ENCODE measurements around the gene ERMP1. TPM values are rescaled to one million over a fixed set of nuclear protein-coding genes. Genes with fewer than 3 reads are reported as not detected.
"Not testable (repeated sequence)": the region's sequence is repeated elsewhere in the genome, so short reads cannot be mapped to it uniquely, and the experiment has no call there.

ERMP1 gene
- total and polyA plus RNA-seq, 2 donors (not counting 3 experiments of a cell fraction or from before 2014, with no cell fraction given) = 9.7 to 16.6 TPM

DNA sequence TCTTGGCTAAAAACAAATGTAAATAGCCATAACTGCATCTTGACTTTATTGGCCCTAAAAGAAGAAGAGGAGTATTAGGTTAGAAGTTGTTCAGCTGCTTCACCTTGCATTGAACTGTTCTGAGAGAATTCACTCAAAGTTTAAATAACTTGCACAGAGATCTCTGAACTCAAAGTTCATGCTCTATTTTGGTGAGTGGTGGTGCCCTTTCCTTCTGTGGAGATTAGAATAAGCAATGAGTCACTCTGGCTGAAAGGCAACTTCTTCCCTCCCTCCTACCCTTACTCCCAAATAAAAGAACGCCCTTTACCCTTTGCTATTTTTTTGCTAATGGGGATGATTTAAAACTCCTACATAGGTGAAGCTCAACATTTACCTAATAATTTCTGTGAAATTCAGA, 48.9 kb downstream of the ERMP1 start:
- no peak for DNase-seq (ENCODE audit: low read depth, low spot score)
- no TSS peak for BruUV-seq (replicated peaks)
- dilution Hi-C loops (cut with MboI; ENCODE audit: extremely low pct_ligation_motif_present, low sequenced_read_pairs) (no loop called here), intact Hi-C loops (cut with micrococcal nuclease) (no loop called here)
- Histone ChIP-seq H2AFZ (ENCODE audit: low read depth, low read length) (no peak overlapping the region), H3K79me2 (ENCODE audit: control insufficient read depth, insufficient read depth, low read length) (no peaks in the 10 kb centered on the region), H3K9me1 (replicated peaks; ENCODE audit: control insufficient read depth, extremely low read depth, insufficient read depth, low read length) (no peaks in the 10 kb centered on the region), H3K4me1 (ENCODE audit: control insufficient read depth, extremely low read depth, insufficient read depth, low read length) (peaks cover 10% of the 10 kb centered on the region), H3K9me3 (replicated peaks; ENCODE audit: control insufficient read depth, insufficient read depth, low read length) (no peaks in the 10 kb centered on the region), H3K27ac (ENCODE audit: insufficient read depth, low read depth, low read length) (no peak overlapping the region), H3K4me2 (ENCODE audit: insufficient read depth, low read length) (no peak overlapping the region), H4K20me1 (replicated peaks; ENCODE audit: control insufficient read depth, extremely low read depth, insufficient read depth, low read length) (no peaks in the 10 kb centered on the region), H3K36me3 (ENCODE audit: control insufficient read depth in 2 of 2, extremely low read depth in 1 of 2, insufficient read depth in 2 of 2, low read length in 2 of 2) (peaks cover 0 to 14% of the 10 kb centered on the region in 2 experiments), H3K4me3 (replicated peaks in 1 of 3; ENCODE audit: insufficient read depth in 1 of 3, low read depth in 1 of 3, low read length in 3 of 3) (no peak overlapping the region), H3K27me3 (ENCODE audit: control insufficient read depth in 2 of 2, insufficient read depth in 2 of 2, low read length in 2 of 2) (no peaks in the 10 kb centered on the region), H3K9ac (replicated peaks; ENCODE audit: extremely low read depth, insufficient read depth, low read length) (no peak overlapping the region)
- no peak for FAIRE-seq
- TF ChIP-seq, protein P1, sequence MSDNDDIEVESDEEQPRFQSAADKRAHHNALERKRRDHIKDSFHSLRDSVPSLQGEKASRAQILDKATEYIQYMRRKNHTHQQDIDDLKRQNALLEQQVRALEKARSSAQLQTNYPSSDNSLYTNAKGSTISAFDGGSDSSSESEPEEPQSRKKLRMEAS (IDR thresholded peaks at IDR 0.05; ENCODE audit: insufficient read depth, insufficient read length) = no peak
- TF ChIP-seq, protein P2, sequence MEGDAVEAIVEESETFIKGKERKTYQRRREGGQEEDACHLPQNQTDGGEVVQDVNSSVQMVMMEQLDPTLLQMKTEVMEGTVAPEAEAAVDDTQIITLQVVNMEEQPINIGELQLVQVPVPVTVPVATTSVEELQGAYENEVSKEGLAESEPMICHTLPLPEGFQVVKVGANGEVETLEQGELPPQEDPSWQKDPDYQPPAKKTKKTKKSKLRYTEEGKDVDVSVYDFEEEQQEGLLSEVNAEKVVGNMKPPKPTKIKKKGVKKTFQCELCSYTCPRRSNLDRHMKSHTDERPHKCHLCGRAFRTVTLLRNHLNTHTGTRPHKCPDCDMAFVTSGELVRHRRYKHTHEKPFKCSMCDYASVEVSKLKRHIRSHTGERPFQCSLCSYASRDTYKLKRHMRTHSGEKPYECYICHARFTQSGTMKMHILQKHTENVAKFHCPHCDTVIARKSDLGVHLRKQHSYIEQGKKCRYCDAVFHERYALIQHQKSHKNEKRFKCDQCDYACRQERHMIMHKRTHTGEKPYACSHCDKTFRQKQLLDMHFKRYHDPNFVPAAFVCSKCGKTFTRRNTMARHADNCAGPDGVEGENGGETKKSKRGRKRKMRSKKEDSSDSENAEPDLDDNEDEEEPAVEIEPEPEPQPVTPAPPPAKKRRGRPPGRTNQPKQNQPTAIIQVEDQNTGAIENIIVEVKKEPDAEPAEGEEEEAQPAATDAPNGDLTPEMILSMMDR (IDR thresholded peaks at IDR 0.05; ENCODE audit: extremely low read depth in 1 of 2, insufficient read depth in 1 of 2, low read depth in 1 of 2, low read length in 2 of 2) = no peak
- TF ChIP-seq MYC (IDR thresholded peaks at IDR 0.05; ENCODE audit: low read depth, low read length) (no peak), POLR2A (IDR thresholded peaks at IDR 0.05; ENCODE audit: low read depth, low read length) (no peak), FOS (IDR thresholded peaks at IDR 0.05; ENCODE audit: borderline replicate concordance, insufficient read depth, low read length) (no peak), EZH2 (IDR thresholded peaks at IDR 0.05; ENCODE audit: borderline replicate concordance, low read depth, low read length, severe bottlenecking) (no peak), GATA2 (IDR thresholded peaks at IDR 0.05; ENCODE audit: insufficient read depth, insufficient read length, low read depth, low read length) (no peak), JUN (IDR thresholded peaks at IDR 0.05; ENCODE audit: borderline replicate concordance, insufficient read depth, insufficient read length, low read depth) (no peak), POLR2AphosphoS5 (IDR thresholded peaks at IDR 0.05; ENCODE audit: insufficient read depth, low read depth, low read length) (no peak)
- POLR2A ChIA-PET = no interaction called here
- CTCF ChIA-PET = interaction anchor here (1.4 kb wide), 1 partner anchor 15 kb away, joined by 4 read pairs; no protein-coding TSS in a partner anchor

GRCh38 chr9:5783420-5783819, 49.5 kb downstream of the ERMP1 start:
- not testable (repeated sequence) for H3K27me3 ChIP-seq (ENCODE audit: control insufficient read depth in 2 of 2, insufficient read depth in 2 of 2, low read length in 2 of 2)
- CTCF ChIA-PET = interaction anchor here (1.4 kb wide), 1 partner anchor 16 kb away, joined by 4 read pairs; no protein-coding TSS in a partner anchor
- peaks cover 10% of the 10 kb centered on the region for H3K4me1 ChIP-seq (ENCODE audit: control insufficient read depth, extremely low read depth, insufficient read depth, low read length)

GRCh38 chr9:5779705-5780218, 53.2 kb downstream of the ERMP1 start:
- dilution Hi-C loops (cut with MboI; ENCODE audit: extremely low pct_ligation_motif_present, low sequenced_read_pairs); H2AFZ ChIP-seq (ENCODE audit: low read depth, low read length); intact Hi-C loops (cut with micrococcal nuclease); H3K27ac ChIP-seq (ENCODE audit: insufficient read depth, low read depth, low read length); H3K9ac ChIP-seq (replicated peaks; ENCODE audit: extremely low read depth, insufficient read depth, low read length); H3K27me3 ChIP-seq (ENCODE audit: control insufficient read depth in 2 of 2, insufficient read depth in 2 of 2, low read length in 2 of 2); CTCF ChIA-PET; POLR2A ChIA-PET; H3K79me2 ChIP-seq (ENCODE audit: control insufficient read depth, insufficient read depth, low read length); H3K4me3 ChIP-seq (replicated peaks in 1 of 3; ENCODE audit: insufficient read depth in 1 of 3, low read depth in 1 of 3, low read length in 3 of 3); BruUV-seq (replicated peaks); H3K9me1 ChIP-seq (replicated peaks; ENCODE audit: control insufficient read depth, extremely low read depth, insufficient read depth, low read length); H4K20me1 ChIP-seq (replicated peaks; ENCODE audit: control insufficient read depth, extremely low read depth, insufficient read depth, low read length); H3K4me2 ChIP-seq (ENCODE audit: insufficient read depth, low read length); H3K9me3 ChIP-seq (replicated peaks; ENCODE audit: control insufficient read depth, insufficient read depth, low read length); DNase-seq (ENCODE audit: low read depth, low spot score); FAIRE-seq; H3K4me1 ChIP-seq (ENCODE audit: control insufficient read depth, extremely low read depth, insufficient read depth, low read length): not testable (repeated sequence)
- peaks cover 2 to 10% of the 10 kb centered on the region in 2 experiments for H3K36me3 ChIP-seq (ENCODE audit: control insufficient read depth in 2 of 2, extremely low read depth in 1 of 2, insufficient read depth in 2 of 2, low read length in 2 of 2)

More at GRCh38 chr9:5783420-5783819, 49.5 kb downstream of the ERMP1 start:
- H4K20me1 ChIP-seq (replicated peaks; ENCODE audit: control insufficient read depth, extremely low read depth, insufficient read depth, low read length); H3K27ac ChIP-seq (ENCODE audit: insufficient read depth, low read depth, low read length); DNase-seq (ENCODE audit: low read depth, low spot score); H3K9me1 ChIP-seq (replicated peaks; ENCODE audit: control insufficient read depth, extremely low read depth, insufficient read depth, low read length); H3K9ac ChIP-seq (replicated peaks; ENCODE audit: extremely low read depth, insufficient read depth, low read length); dilution Hi-C loops (cut with MboI; ENCODE audit: extremely low pct_ligation_motif_present, low sequenced_read_pairs); BruUV-seq (replicated peaks); POLR2A ChIA-PET; H3K4me3 ChIP-seq (replicated peaks in 1 of 3; ENCODE audit: insufficient read depth in 1 of 3, low read depth in 1 of 3, low read length in 3 of 3); FAIRE-seq; H2AFZ ChIP-seq (ENCODE audit: low read depth, low read length); H3K9me3 ChIP-seq (replicated peaks; ENCODE audit: control insufficient read depth, insufficient read depth, low read length); H3K79me2 ChIP-seq (ENCODE audit: control insufficient read depth, insufficient read depth, low read length); intact Hi-C loops (cut with micrococcal nuclease); H3K4me2 ChIP-seq (ENCODE audit: insufficient read depth, low read length): not testable (repeated sequence)
- peaks cover 2 to 17% of the 10 kb centered on the region in 2 experiments for H3K36me3 ChIP-seq (ENCODE audit: control insufficient read depth in 2 of 2, extremely low read depth in 1 of 2, insufficient read depth in 2 of 2, low read length in 2 of 2)

All from endothelial cell of umbilical vein (primary cell).